ENCODE measurements around the gene SLC47A2. TPM values are rescaled to one million over a fixed set of nuclear protein-coding genes. Genes with fewer than 3 reads are reported as not detected.
"Not testable (repeated sequence)": the region's sequence is repeated elsewhere in the genome, so short reads cannot be mapped to it uniquely, and the experiment has no call there.

Gene SLC47A2
- total RNA-seq, 1 donor from 2014 or later, result not detected

- Histone ChIP-seq H3K36me3 (peaks cover 0 to 4% of the 10 kb centered on the region in 2 donors), H3K27ac (no peak overlapping the region), H3K4me1 (no peaks in the 10 kb centered on the region), H3K4me3 (no peak overlapping the region), H3K9me3 (no peaks in the 10 kb centered on the region), H3K27me3 (no peaks in the 10 kb centered on the region)
- intact Hi-C loops (cut with DNase I), result no loop called here
- DNase-seq (ENCODE audit: low spot score in 2 of 2), result no peak
- no peak for TF ChIP-seq CTCF (IDR thresholded peaks at IDR 0.05)
These were observed 29.8 kb downstream of the SLC47A2 start for GRCh38 chr17:19686400-19687090.

GRCh38 chr17:19684909-19685580 lies 31.3 kb downstream of the SLC47A2 start:
- H3K4me3 ChIP-seq; H3K4me1 ChIP-seq; H3K27me3 ChIP-seq; H3K27ac ChIP-seq; H3K9me3 ChIP-seq; DNase-seq (ENCODE audit: low spot score in 2 of 2); intact Hi-C loops (cut with DNase I); H3K36me3 ChIP-seq: not testable (repeated sequence)

GRCh38 chr17:19683117-19683516 lies 33.3 kb downstream of the SLC47A2 start:
- Histone ChIP-seq H3K36me3 (peaks cover 10 to 16% of the 10 kb centered on the region in 2 donors), H3K9me3 (no peaks in the 10 kb centered on the region), H3K4me1 (no peaks in the 10 kb centered on the region), H3K27me3 (no peaks in the 10 kb centered on the region), H3K4me3 (no peak overlapping the region), H3K27ac (no peak overlapping the region)
- intact Hi-C loops (cut with DNase I), result no loop called here
- DNase-seq (ENCODE audit: low spot score in 2 of 2), result no peak
- no peak for TF ChIP-seq CTCF (IDR thresholded peaks at IDR 0.05)

- Histone ChIP-seq H3K27me3 (no peaks in the 10 kb centered on the region), H3K27ac (no peak overlapping the region), H3K4me1 (no peaks in the 10 kb centered on the region), H3K9me3 (no peaks in the 10 kb centered on the region), H3K4me3 (no peak overlapping the region), H3K36me3 (peaks cover 26 to 36% of the 10 kb centered on the region in 2 donors)
- TF ChIP-seq CTCF (IDR thresholded peaks at IDR 0.05), result no peak
- DNase-seq (ENCODE audit: low spot score in 2 of 2), result no peak
- intact Hi-C loops (cut with DNase I), result no loop called here
These were observed 37.6 kb downstream of the SLC47A2 start for GRCh38 chr17:19678581-19679453.

GRCh38 chr17:19677736-19678379 lies 38.5 kb downstream of the SLC47A2 start:
- no peak for DNase-seq (ENCODE audit: low spot score in 2 of 2)
- Histone ChIP-seq H3K27ac (no peak overlapping the region), H3K4me3 (no peak overlapping the region), H3K9me3 (no peaks in the 10 kb centered on the region), H3K4me1 (peaks cover 0 to 7% of the 10 kb centered on the region in 2 donors), H3K36me3 (peaks cover 26 to 36% of the 10 kb centered on the region in 2 donors), H3K27me3 (no peaks in the 10 kb centered on the region)
- TF ChIP-seq CTCF (IDR thresholded peaks at IDR 0.05), result no peak
- intact Hi-C loops (cut with DNase I), result no loop called here
